IPS-NIHi11 (cell line): ENCODE results near the gene PPID.
"Not testable (repeated sequence)": the region's sequence is repeated elsewhere in the genome, so short reads cannot be mapped to it uniquely, and the experiment has no call there.

ENCODE experiments used
- DNase-seq: peaks from one replicate; pipeline ENCODE4 v3.0.0; 2012; ENCODE audit warnings: mixed read lengths, low spot score

PPID gene

GRCh38 chr4:158729716-158730559 lies 6.7 kb upstream of the PPID start:
- peak; percentile 73 for DNase-seq

GRCh38 chr4:158728236-158728635 lies 5.0 kb upstream of the PPID start:
- DNase-seq = no peak

- no peak for DNase-seq
These were observed 3.4 kb upstream of the PPID start for GRCh38 chr4:158726633-158727032.

- DNase-seq = no peak
These were observed 1.4 kb upstream of the PPID start for GRCh38 chr4:158724637-158725036.

- DNase-seq = peak; percentile 48
These were observed 792 bp downstream of the PPID start for GRCh38 chr4:158722291-158722916.

GRCh38 chr4:158721680-158722079 lies 1.5 kb downstream of the PPID start:
- no peak for DNase-seq

GRCh38 chr4:158715802-158716201 lies 7.4 kb downstream of the PPID start:
- no peak for DNase-seq

- DNase-seq = no peak
These were observed 8.3 kb downstream of the PPID start for GRCh38 chr4:158714937-158715336.

- not testable (repeated sequence) for DNase-seq
These were observed 10.6 kb downstream of the PPID start for GRCh38 chr4:158712622-158713021.

- no peak for DNase-seq
These were observed 12.4 kb downstream of the PPID start for GRCh38 chr4:158710814-158711213.

GRCh38 chr4:158704274-158704673 lies 18.9 kb downstream of the PPID start:
- DNase-seq = no peak

GRCh38 chr4:158688813-158689212 lies 34.4 kb downstream of the PPID start:
- no peak for DNase-seq

GRCh38 chr4:158682066-158682465 lies 41.1 kb downstream of the PPID start:
- no peak for DNase-seq

GRCh38 chr4:158681629-158682028 lies 41.6 kb downstream of the PPID start:
- no peak for DNase-seq

GRCh38 chr4:158678767-158679166 lies 44.4 kb downstream of the PPID start:
- DNase-seq = no peak

GRCh38 chr4:158676076-158676475 lies 47.1 kb downstream of the PPID start:
- DNase-seq = no peak

GRCh38 chr4:158673633-158674032 lies 49.6 kb downstream of the PPID start:
- DNase-seq = no peak

GRCh38 chr4:158671915-158672806 lies 51.0 kb downstream of the PPID start, which contains the start of gene ETFDH:
Gene ETFDH (plus strand): TSS chr4:158672296. CDS start chr4:158672457, 161 bp downstream.
- DNase-seq = peak; percentile 95

GRCh38 chr4:158671665-158671914 lies 51.6 kb downstream of the PPID start, which contains the start of gene C4orf46:
Gene C4orf46 (minus strand): TSS chr4:158671887. CDS start chr4:158671801, 86 bp downstream.
- no peak for DNase-seq

GRCh38 chr4:158670975-158671664 lies 52.1 kb downstream of the PPID start:
- DNase-seq = peak; percentile 62

- DNase-seq = no peak
These were observed 53.9 kb downstream of the PPID start for GRCh38 chr4:158669310-158669709.

GRCh38 chr4:158667651-158668198 lies 55.5 kb downstream of the PPID start:
- DNase-seq = peak; percentile 35
